Measurements from ENCODE around the gene CNTNAP2. TPM values are rescaled to one million over a fixed set of nuclear protein-coding genes. Genes with fewer than 3 reads are reported as not detected.

The CNTNAP2 gene
- total RNA-seq, 1 experiment from 2014 or later: 64.5 TPM

GRCh38 chr7:147183276-147183675 lies 1066.7 kb downstream of the CNTNAP2 start:
- Histone ChIP-seq H3K56ac (ENCODE audit: insufficient read length, low read depth, low read length) (no peak overlapping the region), H2AFZ (ENCODE audit: low read length) (no peak overlapping the region)
- no peak for DNase-seq

More at GRCh38 chr7:147183276-147183675, 1066.7 kb downstream of the CNTNAP2 start:
- no peaks in the 10 kb centered on the region for H3K9me3 ChIP-seq (ENCODE audit: control insufficient read depth, low read depth, low read length)
- H3K4me1 Mint-ChIP-seq: peaks cover 0 to 2% of the 10 kb centered on the region in 2 experiments; a peak in 1 of 4 replicates
- no peak overlapping the region for H3K27ac ChIP-seq (ENCODE audit: insufficient read length, low read depth, low read length)
- H3K79me2 ChIP-seq (ENCODE audit: insufficient read depth, low read length): no peaks in the 10 kb centered on the region
- H3K79me1 ChIP-seq (ENCODE audit: insufficient read depth, low read depth, low read length, poor library complexity, severe bottlenecking): no peaks in the 10 kb centered on the region
- no peak overlapping the region for H3K4ac ChIP-seq (ENCODE audit: low read depth, low read length)
- no peak overlapping the region for H2BK12ac ChIP-seq (ENCODE audit: insufficient read length, low read depth, low read length)
- no peaks in the 10 kb centered on the region for H4K20me1 ChIP-seq (ENCODE audit: control insufficient read depth, insufficient read depth, insufficient read length)
- no peak overlapping the region for H3K4me2 ChIP-seq (ENCODE audit: insufficient read depth, insufficient read length, low read length)
- H3T11ph ChIP-seq (ENCODE audit: low read length): no peak overlapping the region
- no CpG with 5 or more reads among the region's 2 CpGs for WGBS (ENCODE audit: extremely low coverage, insufficient read length, low lambda C conversion rate)
- no peak overlapping the region for H4K5ac ChIP-seq (ENCODE audit: insufficient read length, low read depth, low read length)
- no peak overlapping the region for H4K91ac ChIP-seq (ENCODE audit: insufficient read length, low read depth, low read length)
- no peak overlapping the region for H2BK20ac ChIP-seq (ENCODE audit: low read depth, low read length, poor library complexity, severe bottlenecking)
- H3K14ac ChIP-seq (ENCODE audit: insufficient read depth, low read length): no peak overlapping the region
- H3K27ac Mint-ChIP-seq: no peak overlapping the region
- H3K18ac ChIP-seq (ENCODE audit: insufficient read length, low read depth, low read length): no peak overlapping the region
- no peak overlapping the region for H3K9ac ChIP-seq (ENCODE audit: extremely low read depth, insufficient read length, low read length)
- H3K4me1 ChIP-seq (ENCODE audit: insufficient read depth, low read length): no peaks in the 10 kb centered on the region
- H3K9me3 Mint-ChIP-seq: peaks cover 3% of the 10 kb centered on the region in 2 experiments; a peak in 3 of 5 replicates
- H2BK15ac ChIP-seq (ENCODE audit: low read depth, low read length): no peak overlapping the region
- H4K8ac ChIP-seq (replicated peaks; ENCODE audit: insufficient read length, low read depth, low read length): no peak overlapping the region
- H3K27me3 Mint-ChIP-seq (ENCODE audit: low read depth): no peaks in the 10 kb centered on the region; the same call in 1 of the 2 replicates
- no peak overlapping the region for H3K23ac ChIP-seq (ENCODE audit: insufficient read length, low read depth, low read length)
- no peak overlapping the region for H2BK120ac ChIP-seq (ENCODE audit: low read depth, low read length, poor library complexity, severe bottlenecking)
- H3K4me3 Mint-ChIP-seq: no peak overlapping the region
- no peak overlapping the region for H2AK5ac ChIP-seq (ENCODE audit: insufficient read length, low read length)
- TF ChIP-seq CTCF (conservative IDR thresholded peaks at IDR 0.05): no peak
- H2BK5ac ChIP-seq (ENCODE audit: insufficient read length, low read length): no peak overlapping the region
- H3K36me3 Mint-ChIP-seq (ENCODE audit: insufficient read depth in 1 of 3, low read depth in 3 of 3): peaks cover 0 to 2% (median 0%) of the 10 kb centered on the region in 3 experiments; a peak in 2 of 7 replicates
- H3K27me3 ChIP-seq (ENCODE audit: insufficient read depth, low read length): no peaks in the 10 kb centered on the region
- H3K23me2 ChIP-seq (ENCODE audit: insufficient read length, low read depth, low read length, poor library complexity, severe bottlenecking): no peaks in the 10 kb centered on the region
